CD4-positive, alpha-beta memory T cell (primary cell): Measurements from ENCODE around the gene NFATC3. TPM values are rescaled to one million over a fixed set of nuclear protein-coding genes. Genes with fewer than 3 reads are reported as not detected.
A peak's percentile ranks its signal among the peaks of the same experiment; 100 is the strongest.

Experiments
- CTCF ChIA-PET: fragments of 350-600 bp; sonication (Branson Sonifier 250); formaldehyde crosslinking; loops from one replicate; lab custom pipeline; 2021; ENCODE audit warnings: inconsistent platforms; ENCODE audit not compliant: partially characterized antibody; lab: Charles Lee
- POLR2A ChIA-PET: fragments of 350-600 bp; sonication (Branson Sonifier 250); formaldehyde crosslinking; loops from one replicate; lab custom pipeline; 2021; ENCODE audit not compliant: partially characterized antibody; lab: Charles Lee
- DNase-seq, 5 donors: peaks; one replicate each; pipeline versions ENCODE4 v3.0.0 to v3.0.0-alpha.2; 2020 to 2022; ENCODE audit warnings: mixed read lengths in 1 of 5
- H3K27ac ChIP-seq: one replicate; pipeline ENCODE4 v1.7.0; 2013; ENCODE audit warnings: low read depth, low read length
- H3K27me3 ChIP-seq: 2 replicates; pipeline ENCODE4 v1.7.0; 2013; ENCODE audit warnings: mild to moderate bottlenecking, low read length, moderate library complexity; ENCODE audit not compliant: insufficient read depth
- H3K36me3 ChIP-seq: 2 replicates; pipeline ENCODE4 v1.7.0; 2013; ENCODE audit warnings: mild to moderate bottlenecking, low read length, moderate library complexity; ENCODE audit not compliant: insufficient read depth
- H3K4me1 ChIP-seq: 2 replicates; pipeline ENCODE4 v1.7.0; 2013; ENCODE audit warnings: mild to moderate bottlenecking, low read length, moderate library complexity; ENCODE audit not compliant: insufficient read depth
- H3K4me3 ChIP-seq, 2 donors: one replicate each; pipeline ENCODE4 v1.7.0; 2013; ENCODE audit warnings: low read length in 2 of 2, mild to moderate bottlenecking in 1 of 2
- H3K9me3 ChIP-seq, 2 donors: one replicate each; pipeline ENCODE4 v1.7.0; 2013; ENCODE audit warnings: low read length in 2 of 2, control low read depth in 1 of 2; ENCODE audit not compliant: control insufficient read depth in 1 of 2
- H3K27ac Mint-ChIP-seq, 7 donors: one replicate each; pipeline ENCODE4 v1.8.0; 2020 to 2021; ENCODE audit warnings: mixed read lengths in 7 of 7, mild to moderate bottlenecking in 6 of 7, inconsistent platforms in 3 of 7, moderate library complexity in 3 of 7
- H3K27me3 Mint-ChIP-seq, 2 donors: one replicate each; pipeline ENCODE4 v1.8.0; 2020 to 2021; ENCODE audit warnings: mixed read lengths in 2 of 2
- H3K36me3 Mint-ChIP-seq, 2 donors: one replicate each; pipeline ENCODE4 v1.8.0; 2020 to 2021; ENCODE audit warnings: mixed read lengths in 2 of 2, inconsistent platforms in 1 of 2, mild to moderate bottlenecking in 1 of 2
- H3K4me1 Mint-ChIP-seq, 4 donors: one replicate each; pipeline ENCODE4 v1.8.0; 2020 to 2021; ENCODE audit warnings: mixed read lengths in 4 of 4, mild to moderate bottlenecking in 1 of 4
- H3K4me3 Mint-ChIP-seq, 8 donors: one replicate each; pipeline ENCODE4 v1.8.0; 2020 to 2021; ENCODE audit warnings: mixed read lengths in 8 of 8, mild to moderate bottlenecking in 7 of 8, moderate library complexity in 6 of 8, inconsistent platforms in 3 of 8
- H3K9me3 Mint-ChIP-seq, 8 donors: one replicate each; pipeline ENCODE4 v1.8.0; 2020 to 2021; ENCODE audit warnings: mixed read lengths in 8 of 8, mild to moderate bottlenecking in 5 of 8, inconsistent platforms in 3 of 8, moderate library complexity in 1 of 8
- intact Hi-C: fragments of 100-400 bp; cut with micrococcal nuclease; formaldehyde crosslinking; loops from one replicate; pipeline ENCODE4 v1.15.1; 2023
- polyA plus RNA-seq, 2 donors: library from polyadenylated mRNA; unstranded; fragments of 300-500 nt; fragmentation: Illumina TruSeq; gene quantifications; one replicate each; pipeline ENCODE4 v1.2.3, GENCODE V29; 2021
- total RNA-seq, 2 experiments: library from RNA; stranded (reverse); gene quantifications; one replicate each; pipeline ENCODE4 v1.2.3, GENCODE V29; 2021

The NFATC3 gene
- total and polyA plus RNA-seq, 4 experiments from 2014 or later = 76.5 to 134 (median 111) TPM

- Mint-ChIP-seq H3K27me3 (no peaks in the 10 kb centered on the region), H3K4me1 (peaks cover 16 to 52% (median 34%) of the 10 kb centered on the region in 4 donors), H3K36me3 (peaks cover 0 to 2% of the 10 kb centered on the region in 2 donors), H3K4me3 (peak overlapping the region; percentile 88 to 98 (median 95)), H3K9me3 (peaks cover 0 to 9% (median 0%) of the 10 kb centered on the region in 8 donors), H3K27ac (peak overlapping the region; percentile 90 to 97 (median 94))
- no peaks in the 10 kb centered on the region for H3K9me3 ChIP-seq
- peak overlapping the region; percentile 42 to 70 for H3K4me3 ChIP-seq
- H3K27ac ChIP-seq = peak overlapping the region; percentile 44
- peak; percentile 83 to 90 (median 84) for DNase-seq
- no peaks in the 10 kb centered on the region for H3K36me3 ChIP-seq
- peaks cover 30% of the 10 kb centered on the region for H3K4me1 ChIP-seq
- CTCF ChIA-PET = interaction anchor here (1.3 to 3.8 kb wide), 8 partner anchors 9 to 274 kb away, joined by 3 to 17 read pairs (median 4); partner anchors contain the start of gene SLC7A6
- no peaks in the 10 kb centered on the region for H3K27me3 ChIP-seq
- intact Hi-C loops = loop anchor here (1.0 kb wide), 1 partner anchor 8 kb away; the partner anchor contains the start of gene PLA2G15
- POLR2A ChIA-PET = interaction anchor here (1.1 to 4.3 kb wide), 15 partner anchors 8 to 303 kb away, joined by 3 to 23 read pairs (median 5); partner anchors contain the start of genes NFATC3, PLA2G15, PRMT7 and SLC7A6
These were observed 152.3 kb downstream of the NFATC3 start for GRCh38 chr16:68237243-68238028.

- no peaks in the 10 kb centered on the region for H3K27me3 Mint-ChIP-seq
- no peaks in the 10 kb centered on the region for H3K9me3 ChIP-seq
- H3K27ac ChIP-seq = peak overlapping the region; percentile 44
- H3K4me3 ChIP-seq = peak overlapping the region; percentile 42 to 70
- peaks cover 16 to 52% (median 34%) of the 10 kb centered on the region in 4 donors for H3K4me1 Mint-ChIP-seq
- H3K27me3 ChIP-seq = no peaks in the 10 kb centered on the region
- H3K9me3 Mint-ChIP-seq = peaks cover 0 to 9% (median 0%) of the 10 kb centered on the region in 8 donors
- no peaks in the 10 kb centered on the region for H3K36me3 ChIP-seq
- H3K36me3 Mint-ChIP-seq = no peaks in the 10 kb centered on the region
- peak overlapping the region; percentile 85 to 97 (median 94) for H3K27ac Mint-ChIP-seq
- no peak for DNase-seq
- peaks cover 30% of the 10 kb centered on the region for H3K4me1 ChIP-seq
- intact Hi-C loops = no loop called here
- POLR2A ChIA-PET = interaction anchor here (1.0 to 4.3 kb wide), 7 partner anchors 7 to 179 kb away, joined by 3 to 23 read pairs (median 14); partner anchors contain the start of genes NFATC3, PLA2G15, PRMT7 and SLC7A6
- CTCF ChIA-PET = interaction anchor here (1.0 to 3.8 kb wide), 7 partner anchors 8 to 274 kb away, joined by 3 to 17 read pairs (median 5); no protein-coding TSS in a partner anchor
- peak overlapping the region; percentile 88 to 98 (median 95) for H3K4me3 Mint-ChIP-seq
These were observed 152.8 kb downstream of the NFATC3 start for GRCh38 chr16:68238029-68238345.

DNA sequence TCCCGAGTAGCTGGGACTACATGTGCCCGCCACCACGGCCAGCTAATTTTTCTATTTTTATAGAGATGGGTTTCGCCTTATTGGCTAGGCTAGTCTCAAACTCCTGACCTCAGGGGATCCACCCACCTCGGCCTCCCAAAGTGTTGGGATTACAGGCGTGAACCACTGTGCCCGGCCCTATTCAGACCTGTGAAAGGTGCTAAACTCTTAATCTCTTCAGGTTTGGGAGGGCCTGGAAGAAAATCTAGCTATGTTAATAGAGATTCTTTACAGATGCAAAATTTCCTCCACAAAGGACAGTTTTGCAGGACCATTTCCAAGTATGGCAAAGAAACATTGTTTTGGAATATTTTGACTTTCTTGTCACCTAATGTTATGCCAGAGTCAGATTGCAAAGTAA is 156.9 kb downstream of the NFATC3 start:
- peaks cover 20 to 50% (median 38%) of the 10 kb centered on the region in 4 donors for H3K4me1 Mint-ChIP-seq
- peaks cover 0 to 7% (median 0%) of the 10 kb centered on the region in 8 donors for H3K9me3 Mint-ChIP-seq
- Histone ChIP-seq H3K27me3 (no peaks in the 10 kb centered on the region), H3K27ac (no peak overlapping the region), H3K4me3 (no peak overlapping the region), H3K9me3 (no peaks in the 10 kb centered on the region), H3K4me1 (peaks cover 44% of the 10 kb centered on the region), H3K36me3 (no peaks in the 10 kb centered on the region)
- H3K4me3 Mint-ChIP-seq = peak overlapping the region in 1 of 8 donors; percentile 39
- intact Hi-C loops = no loop called here
- H3K27ac Mint-ChIP-seq = no peak overlapping the region
- DNase-seq = no peak
- CTCF ChIA-PET = interaction anchor here (0.9 to 3.3 kb wide), 3 partner anchors 20 to 86 kb away, joined by 3 to 31 read pairs (median 20); partner anchors contain the start of gene SLC7A6
- POLR2A ChIA-PET = interaction anchor here (0.6 to 1.0 kb wide), 2 partner anchors 22 to 623 kb away, joined by 3 read pairs; partner anchors contain the start of gene SLC7A6
- no peaks in the 10 kb centered on the region for H3K27me3 Mint-ChIP-seq
- peaks cover 0 to 4% of the 10 kb centered on the region in 2 donors for H3K36me3 Mint-ChIP-seq

DNA sequence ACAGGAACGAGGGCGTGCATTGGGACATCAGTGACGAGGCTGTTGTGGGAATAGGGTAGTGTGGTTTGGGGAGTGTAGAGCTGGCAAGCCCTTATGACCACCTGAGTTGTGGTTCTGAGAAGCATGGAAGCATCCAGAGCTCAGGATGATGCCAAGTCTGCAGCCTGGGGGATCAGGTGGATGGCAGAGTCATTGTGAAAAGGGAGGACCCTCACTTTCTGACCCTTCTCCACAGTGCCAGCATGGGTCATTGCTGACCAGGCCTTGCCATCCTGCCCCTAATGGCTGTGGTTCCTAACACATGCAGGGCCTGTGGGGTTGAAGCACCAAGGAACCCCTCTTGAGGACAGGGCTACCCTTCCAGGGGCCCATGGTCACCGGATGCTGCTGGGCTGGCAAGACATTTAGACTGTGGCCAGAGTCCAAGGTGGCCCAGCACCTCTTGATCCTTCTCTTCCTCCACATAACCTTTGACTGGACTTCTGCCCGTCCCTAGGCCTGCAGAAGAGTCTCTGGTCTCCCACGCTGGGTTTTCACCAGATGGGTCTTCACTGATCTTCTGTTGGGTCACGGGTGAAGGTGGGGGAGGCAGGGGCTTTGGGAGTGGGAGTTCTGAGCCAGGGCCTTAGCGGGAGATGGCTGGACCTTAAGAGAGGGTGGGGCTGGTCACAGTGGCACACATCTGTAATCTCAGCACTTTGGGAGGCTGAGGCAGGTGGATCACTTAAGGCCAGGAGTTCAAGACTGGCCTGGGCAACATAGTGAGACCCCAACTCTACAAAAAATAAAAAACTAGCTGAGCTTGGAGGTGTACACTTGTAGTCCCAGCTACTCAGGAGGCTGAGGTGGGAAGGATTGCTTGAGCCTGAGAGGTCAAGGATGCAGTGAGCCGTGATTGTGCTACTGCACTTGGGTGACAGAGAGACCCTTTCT is 158.0 kb downstream of the NFATC3 start:
- intact Hi-C loops = no loop called here
- Histone ChIP-seq H3K4me3 (no peak overlapping the region), H3K9me3 (no peaks in the 10 kb centered on the region), H3K4me1 (peaks cover 42% of the 10 kb centered on the region), H3K27ac (no peak overlapping the region), H3K36me3 (no peaks in the 10 kb centered on the region), H3K27me3 (no peaks in the 10 kb centered on the region)
- POLR2A ChIA-PET = interaction anchor here (1.5 to 3.5 kb wide), 2 partner anchors 20 to 45 kb away, joined by 3 to 30 read pairs; partner anchors contain the start of gene SLC7A6
- no peak for DNase-seq
- Mint-ChIP-seq H3K4me1 (peaks cover 20 to 47% (median 31%) of the 10 kb centered on the region in 4 donors), H3K27me3 (no peaks in the 10 kb centered on the region), H3K27ac (peak overlapping the region in 2 of 7 donors; percentile 50 to 68), H3K9me3 (peaks cover 0 to 5% (median 0%) of the 10 kb centered on the region in 8 donors), H3K36me3 (peaks cover 0 to 4% of the 10 kb centered on the region in 2 donors), H3K4me3 (peak overlapping the region in 7 of 8 donors; percentile 15 to 79 (median 54))
- CTCF ChIA-PET = interaction anchor here (0.7 to 4.1 kb wide), 6 partner anchors 19 to 85 kb away, joined by 3 to 34 read pairs (median 12); partner anchors contain the start of gene SLC7A6

DNA sequence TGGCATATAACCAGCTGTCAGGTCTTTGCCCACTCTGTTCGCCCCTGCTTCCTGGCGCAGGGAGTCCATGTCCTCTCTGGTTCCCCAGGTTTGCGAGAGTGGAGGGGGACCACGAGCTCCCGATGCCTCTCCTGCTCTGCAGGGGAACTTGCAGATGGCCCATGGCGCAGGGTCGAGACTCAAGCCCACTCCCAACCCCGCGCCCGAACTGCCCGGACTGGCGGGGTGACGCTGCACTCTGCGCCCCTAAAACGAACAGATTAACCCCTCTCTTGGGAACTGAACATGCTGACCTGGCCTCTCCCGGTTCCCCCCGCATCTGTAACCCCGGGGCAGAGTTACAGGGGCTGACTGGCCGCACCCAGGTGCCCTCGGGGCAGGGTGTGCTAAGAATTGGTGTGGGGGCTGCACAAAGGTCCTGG is 159.3 kb downstream of the NFATC3 start:
- CTCF ChIA-PET = interaction anchor here (0.8 to 4.1 kb wide), 5 partner anchors 18 to 85 kb away, joined by 3 to 34 read pairs (median 5); partner anchors contain the start of gene SLC7A6
- Mint-ChIP-seq H3K36me3 (peaks cover 4 to 8% of the 10 kb centered on the region in 2 donors), H3K27me3 (no peaks in the 10 kb centered on the region), H3K27ac (peak overlapping the region in 5 of 7 donors; percentile 87 to 95 (median 94)), H3K9me3 (peaks cover 0 to 5% (median 0%) of the 10 kb centered on the region in 8 donors), H3K4me3 (peak overlapping the region; percentile 93 to 99 (median 98)), H3K4me1 (peaks cover 16 to 36% (median 24%) of the 10 kb centered on the region in 4 donors)
- Histone ChIP-seq H3K4me1 (peaks cover 33% of the 10 kb centered on the region), H3K27ac (peak overlapping the region; percentile 47), H3K4me3 (peak overlapping the region; percentile 91 to 98), H3K27me3 (no peaks in the 10 kb centered on the region), H3K9me3 (no peaks in the 10 kb centered on the region), H3K36me3 (no peaks in the 10 kb centered on the region)
- intact Hi-C loops = no loop called here
- POLR2A ChIA-PET = interaction anchor here (0.6 to 3.5 kb wide), 18 partner anchors 8 to 236 kb away, joined by 3 to 30 read pairs (median 5); partner anchors contain the start of genes ESRP2, NFATC3, PRMT7 and SLC7A6
- DNase-seq = no peak
